Fibroblast of skin of back (primary cell): Measurements from ENCODE around the gene EEIG2.
A peak's percentile ranks its signal among the peaks of the same experiment; 100 is the strongest.

Experiments used
- DNase-seq: peaks from one replicate; pipeline ENCODE4 v3.0.0-alpha.2; 2013

EEIG2 gene

GRCh38 chr1:108551137-108551862 lies 8.6 kb upstream of the EEIG2 start:
- no peak for DNase-seq

- no peak for DNase-seq
Measured at GRCh38 chr1:108553905-108554304, 6.0 kb upstream of the EEIG2 start.

GRCh38 chr1:108554682-108555427 lies 5.0 kb upstream of the EEIG2 start:
- DNase-seq = no peak

GRCh38 chr1:108556066-108556465 lies 3.8 kb upstream of the EEIG2 start:
- DNase-seq = no peak

- DNase-seq = no peak
Measured at GRCh38 chr1:108556499-108556898, 3.4 kb upstream of the EEIG2 start.

- no peak for DNase-seq
Measured at GRCh38 chr1:108557296-108557695, 2.6 kb upstream of the EEIG2 start.

- DNase-seq = peak; percentile 13
Measured at GRCh38 chr1:108560189-108560873, 431 bp downstream of the EEIG2 start.

GRCh38 chr1:108560874-108561459 lies 1.1 kb downstream of the EEIG2 start:
- DNase-seq = peak; percentile 71

- peak; percentile 11 for DNase-seq
Measured at GRCh38 chr1:108561689-108562326, 1.9 kb downstream of the EEIG2 start.

- DNase-seq = no peak
Measured at GRCh38 chr1:108563808-108564207, 3.9 kb downstream of the EEIG2 start.

- DNase-seq = no peak
Measured at GRCh38 chr1:108565081-108565480, 5.2 kb downstream of the EEIG2 start.

- DNase-seq = no peak
Measured at GRCh38 chr1:108565512-108565911, 5.6 kb downstream of the EEIG2 start.

- DNase-seq = no peak
Measured at GRCh38 chr1:108568589-108568988, 8.7 kb downstream of the EEIG2 start.

- DNase-seq = no peak
Measured at GRCh38 chr1:108569097-108569728, 9.3 kb downstream of the EEIG2 start.

GRCh38 chr1:108570128-108570527 lies 10.2 kb downstream of the EEIG2 start:
- peak; percentile 23 for DNase-seq

- DNase-seq = no peak
Measured at GRCh38 chr1:108570998-108571401, 11.1 kb downstream of the EEIG2 start.

- no peak for DNase-seq
Measured at GRCh38 chr1:108572182-108572581, 12.3 kb downstream of the EEIG2 start.

GRCh38 chr1:108573183-108573582 lies 13.3 kb downstream of the EEIG2 start:
- DNase-seq = no peak

GRCh38 chr1:108574008-108574407 lies 14.1 kb downstream of the EEIG2 start:
- DNase-seq = no peak

- DNase-seq = peak; percentile 46
Measured at GRCh38 chr1:108575375-108575774, 15.5 kb downstream of the EEIG2 start.

- no peak for DNase-seq
Measured at GRCh38 chr1:108583757-108584427, 24.0 kb downstream of the EEIG2 start.
